HEK293 (cell line): ENCODE measurements around the gene LTBP1.

ENCODE experiments used
- CTCF ChIA-PET: fragments of 350-600 bp; formaldehyde crosslinking; extraction: SDS; loops from one replicate; lab custom pipeline; 2021; ENCODE audit warnings: antibody characterized with exemption; lab: Yijun Ruan, JAX
- POLR2A ChIA-PET: fragments of 300-600 bp; formaldehyde crosslinking; extraction: SDS; loops from one replicate; lab custom pipeline; 2020; ENCODE audit warnings: antibody characterized with exemption, inconsistent platforms; lab: Yijun Ruan, JAX
- H3K27ac ChIP-seq: fragments of 200-500 bp; sonication (Bioruptor generic); 2 replicates; pipeline ENCODE4 v1.5.1; 2014; ENCODE audit warnings: low read depth, low read length, control low read depth, inconsistent platforms; ENCODE audit errors: extremely low read depth
- H3K36me3 ChIP-seq, 2 experiments: fragments of 200-500 bp in 1 of 2; sonication (Bioruptor generic) in 1 of 2; 1 replicate in 1 of 2; 2 replicates in 1 of 2; pipeline ENCODE4 v1.5.1; 2014 to 2017; ENCODE audit warnings: inconsistent platforms in 2 of 2, low read length in 2 of 2; ENCODE audit not compliant: control insufficient read depth in 2 of 2, insufficient read depth in 1 of 2
- H3K4me1 ChIP-seq: fragments of 200-500 bp; sonication (Bioruptor generic); 2 replicates; pipeline ENCODE4 v1.5.1; 2014; ENCODE audit warnings: mild to moderate bottlenecking, low read length, inconsistent platforms; ENCODE audit not compliant: control insufficient read depth, insufficient read depth
- H3K4me3 ChIP-seq: 2 replicates; pipeline ENCODE4 v1.5.1; 2011; ENCODE audit warnings: low read depth, mild to moderate bottlenecking, control low read depth, low read length, moderate library complexity
- H3K9me3 ChIP-seq: fragments of 200-500 bp; sonication (Bioruptor generic); 2 replicates; pipeline ENCODE4 v1.5.1; 2014; ENCODE audit warnings: low read depth, low read length, inconsistent platforms; ENCODE audit not compliant: control insufficient read depth, insufficient read depth
- KLF1 ChIP-seq: fragments of 450-650 bp; formaldehyde crosslinking; IDR thresholded peaks from 2 replicates; pipeline ENCODE4 v1.5.1; 2016; ENCODE audit warnings: missing biosample characterization, missing genetic modification characterization
- PATZ1 ChIP-seq: fragments of 450-650 bp; formaldehyde crosslinking; IDR thresholded peaks from 2 replicates; pipeline ENCODE4 v1.5.1; 2016; ENCODE audit warnings: missing biosample characterization, missing genetic modification characterization
- PBX3 ChIP-seq: sonication (generic); formaldehyde crosslinking; IDR thresholded peaks from 2 replicates; pipeline ENCODE4 v1.8.1; 2022; ENCODE audit warnings: mild to moderate bottlenecking, moderate library complexity, missing genetic modification reagents
- SCRT1 ChIP-seq: fragments of 450-650 bp; formaldehyde crosslinking; IDR thresholded peaks from 2 replicates; pipeline ENCODE4 v1.5.1; 2016; ENCODE audit warnings: missing biosample characterization, missing genetic modification characterization, borderline replicate concordance
- ZBTB21 ChIP-seq: fragments of 450-650 bp; formaldehyde crosslinking; IDR thresholded peaks from 2 replicates; pipeline ENCODE4 v1.5.1; 2017; ENCODE audit warnings: missing biosample characterization, missing genetic modification characterization
- ZFP37 ChIP-seq: fragments of 450-650 bp; formaldehyde crosslinking; IDR thresholded peaks from 2 replicates; pipeline ENCODE4 v1.5.1; 2016; ENCODE audit warnings: missing biosample characterization, missing genetic modification characterization
- ZIC2 ChIP-seq: fragments of 450-650 bp; formaldehyde crosslinking; IDR thresholded peaks from 2 replicates; pipeline ENCODE4 v1.5.1; 2016; ENCODE audit warnings: missing biosample characterization, missing genetic modification characterization
- ZNF132 ChIP-seq: fragments of 450-650 bp; formaldehyde crosslinking; IDR thresholded peaks from 2 replicates; pipeline ENCODE4 v1.5.1; 2017; ENCODE audit warnings: missing biosample characterization, missing genetic modification characterization, borderline replicate concordance
- ZNF133 ChIP-seq: fragments of 450-650 bp; formaldehyde crosslinking; IDR thresholded peaks from 2 replicates; pipeline ENCODE4 v1.5.1; 2016; ENCODE audit warnings: missing biosample characterization, missing genetic modification characterization
- ZNF211 ChIP-seq: fragments of 450-650 bp; formaldehyde crosslinking; IDR thresholded peaks from 2 replicates; pipeline ENCODE4 v1.5.1; 2016; ENCODE audit warnings: low read depth, missing biosample characterization, missing genetic modification characterization
- ZNF239 ChIP-seq: fragments of 450-650 bp; formaldehyde crosslinking; IDR thresholded peaks from 2 replicates; pipeline ENCODE4 v1.5.1; 2016; ENCODE audit warnings: missing biosample characterization, missing genetic modification characterization
- ZNF266 ChIP-seq: fragments of 450-650 bp; formaldehyde crosslinking; IDR thresholded peaks from 2 replicates; pipeline ENCODE4 v1.5.1; 2016; ENCODE audit warnings: missing biosample characterization, missing genetic modification characterization, low read depth
- ZNF274 ChIP-seq, 2 experiments: fragments of 200-500 bp in 1 of 2; fragments of 450-650 bp in 1 of 2; sonication (Bioruptor generic) in 1 of 2; formaldehyde crosslinking in 1 of 2; IDR thresholded peaks; 2 replicates each; pipeline versions ENCODE4 v1.5.1 to v1.6.1; 2014 to 2016; ENCODE audit warnings: borderline replicate concordance in 1 of 2, inconsistent platforms in 1 of 2, low read length in 1 of 2, missing biosample characterization in 1 of 2, missing genetic modification characterization in 1 of 2
- ZNF48 ChIP-seq: fragments of 450-650 bp; formaldehyde crosslinking; IDR thresholded peaks from 2 replicates; pipeline ENCODE4 v1.5.1; 2016; ENCODE audit warnings: missing biosample characterization, missing genetic modification characterization
- ZNF629 ChIP-seq: fragments of 450-650 bp; formaldehyde crosslinking; IDR thresholded peaks from 2 replicates; pipeline ENCODE4 v1.5.1; 2017; ENCODE audit warnings: missing biosample characterization, missing genetic modification characterization
- ZNF654 ChIP-seq: fragments of 450-650 bp; formaldehyde crosslinking; IDR thresholded peaks from 2 replicates; pipeline ENCODE4 v1.5.1; 2016; ENCODE audit warnings: low read depth, missing biosample characterization, missing genetic modification characterization
- ZNF660 ChIP-seq: fragments of 450-650 bp; IDR thresholded peaks from 2 replicates; pipeline ENCODE4 v1.5.1; 2018; ENCODE audit warnings: missing biosample characterization, mild to moderate bottlenecking, missing genetic modification characterization
- ZNF792 ChIP-seq: fragments of 450-650 bp; formaldehyde crosslinking; IDR thresholded peaks from 2 replicates; pipeline ENCODE4 v1.5.1; 2016; ENCODE audit warnings: missing biosample characterization, missing genetic modification characterization
- ZNF837 ChIP-seq: fragments of 450-650 bp; formaldehyde crosslinking; IDR thresholded peaks from 2 replicates; pipeline ENCODE4 v1.5.1; 2016; ENCODE audit warnings: missing biosample characterization, missing genetic modification characterization
- ZSCAN18 ChIP-seq: fragments of 450-650 bp; formaldehyde crosslinking; IDR thresholded peaks from 2 replicates; pipeline ENCODE4 v1.5.1; 2016; ENCODE audit warnings: missing biosample characterization, missing genetic modification characterization

LTBP1 gene

GRCh38 chr2:33040541-33040940, 93.8 kb downstream of the LTBP1 start:
- CTCF ChIA-PET = interaction anchor here (0.6 to 0.8 kb wide), 2 partner anchors 268 to 495 kb away, joined by 3 read pairs; no protein-coding TSS in a partner anchor
- no peak overlapping the region for H3K27ac ChIP-seq
- no peaks in the 10 kb centered on the region for H3K36me3 ChIP-seq
- POLR2A ChIA-PET = no interaction called here
- TF ChIP-seq ZNF48 (tag by site-specific recombination) (no peak), ZNF274 (IDR thresholded peaks at IDR 0.05; ENCODE audit: low read length) (no peak), ZNF274 (tag by site-specific recombination; IDR thresholded peaks at IDR 0.05; ENCODE audit: borderline replicate concordance) (no peak)
- no peak overlapping the region for H3K4me3 ChIP-seq
- H3K9me3 ChIP-seq = no peaks in the 10 kb centered on the region
- no peaks in the 10 kb centered on the region for H3K4me1 ChIP-seq

GRCh38 chr2:33042265-33042664, 95.5 kb downstream of the LTBP1 start:
- H3K9me3 ChIP-seq = no peaks in the 10 kb centered on the region
- no peak for TF ChIP-seq ZNF133 (tag by site-specific recombination)
- TF ChIP-seq ZFP37 = no peak
- no peak for TF ChIP-seq ZNF654 (tag by site-specific recombination)
- TF ChIP-seq ZNF211 (tag by site-specific recombination) = no peak
- TF ChIP-seq ZBTB21 = no peak
- TF ChIP-seq KLF1 (tag by site-specific recombination) = no peak
- no peak for TF ChIP-seq SCRT1 (tag by site-specific recombination)
- no peak for TF ChIP-seq PATZ1 (tag by site-specific recombination)
- no peak for TF ChIP-seq ZSCAN18 (tag by site-specific recombination)
- no peak for TF ChIP-seq ZNF239 (tag by site-specific recombination)
- no peak for TF ChIP-seq ZNF837
- TF ChIP-seq ZIC2 = no peak
- no peak for TF ChIP-seq ZNF266 (tag by site-specific recombination)
- no peak for TF ChIP-seq ZNF660 (tag by site-specific recombination)
- TF ChIP-seq ZNF629 (tag by site-specific recombination) = no peak
- TF ChIP-seq ZNF792 (tag by site-specific recombination) = no peak
- no peak for TF ChIP-seq ZNF132 (tag by site-specific recombination)
- TF ChIP-seq PBX3 (CRISPR knock-in tag) = no peak
- TF ChIP-seq, all 188 proteins: peak for 0

More at GRCh38 chr2:33042265-33042664, 95.5 kb downstream of the LTBP1 start:
- H3K4me1 ChIP-seq = no peaks in the 10 kb centered on the region
- ChIA-PET POLR2A (no interaction called here), CTCF (interaction anchor here (0.6 to 1.3 kb wide), 2 partner anchors 9 to 503 kb away, joined by 3 to 4 read pairs; no protein-coding TSS in a partner anchor)
- no peaks in the 10 kb centered on the region for H3K36me3 ChIP-seq
- no peak overlapping the region for H3K4me3 ChIP-seq
- no peak overlapping the region for H3K27ac ChIP-seq
